Testis (tissue), 2 donors: Measurements from ENCODE around the gene MYLK.

Experiments used
- POLR2A ChIP-seq: fragments of 450-650 bp; IDR thresholded peaks from one replicate; pipeline ENCODE4 v1.6.1; 2017; ENCODE audit warnings: antibody characterized with exemption, mild to moderate bottlenecking, moderate library complexity
- TF ChIP-seq, protein P1 (sequence below), 3 experiments: fragments of 450-650 bp in 2 of 3; fragments of 200-600 bp in 1 of 3; sonication (generic) in 1 of 3; IDR thresholded peaks; one replicate each; pipeline ENCODE4 v1.5.1; 2016 to 2019; ENCODE audit warnings: antibody characterized with exemption in 3 of 3, mild to moderate bottlenecking in 2 of 3, moderate library complexity in 1 of 3

DNA sequence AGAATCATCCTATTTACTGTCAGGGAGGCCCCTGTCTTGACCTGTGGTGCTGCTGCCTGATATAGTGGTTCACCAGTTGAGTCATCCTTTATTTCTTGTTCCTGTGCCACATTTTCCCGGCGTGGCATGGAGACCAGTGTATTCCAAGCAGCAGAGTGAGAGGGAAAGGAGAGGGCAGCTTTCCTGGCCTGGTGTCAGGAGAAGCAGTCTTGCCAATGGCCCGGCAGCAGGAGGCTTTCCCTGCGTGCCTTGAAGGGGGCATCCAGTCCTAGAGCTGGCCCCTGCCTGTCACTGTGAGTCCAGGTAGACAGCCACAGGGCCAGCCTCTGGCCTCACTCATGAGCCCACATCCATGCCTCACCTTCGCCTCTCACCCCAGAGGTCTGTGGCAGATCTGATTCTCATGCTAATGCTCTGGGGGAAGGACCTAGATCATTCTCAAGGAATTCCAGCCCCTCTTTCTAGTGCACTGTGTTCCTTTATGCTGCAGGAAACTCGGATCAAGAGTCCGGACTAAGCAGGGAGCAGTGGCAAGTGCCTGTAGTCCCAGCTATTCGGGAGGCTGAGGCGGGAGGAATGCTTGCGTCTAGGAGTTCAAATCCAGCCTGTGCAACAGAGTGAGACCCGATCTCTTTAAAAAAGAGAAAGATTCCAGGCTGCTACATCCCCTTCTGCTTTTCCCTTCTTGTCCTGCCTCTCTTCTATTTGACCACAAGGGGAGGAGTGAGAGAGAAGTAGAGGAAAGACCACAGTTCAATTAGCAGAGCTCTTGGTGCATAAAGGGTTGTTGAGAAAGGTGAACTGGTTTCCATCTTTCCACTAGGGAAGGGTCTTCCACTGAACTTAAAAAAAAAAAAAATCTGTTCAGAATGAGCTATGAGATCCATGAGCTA lies 232.4 kb downstream of the MYLK start:
- TF ChIP-seq, protein P1, sequence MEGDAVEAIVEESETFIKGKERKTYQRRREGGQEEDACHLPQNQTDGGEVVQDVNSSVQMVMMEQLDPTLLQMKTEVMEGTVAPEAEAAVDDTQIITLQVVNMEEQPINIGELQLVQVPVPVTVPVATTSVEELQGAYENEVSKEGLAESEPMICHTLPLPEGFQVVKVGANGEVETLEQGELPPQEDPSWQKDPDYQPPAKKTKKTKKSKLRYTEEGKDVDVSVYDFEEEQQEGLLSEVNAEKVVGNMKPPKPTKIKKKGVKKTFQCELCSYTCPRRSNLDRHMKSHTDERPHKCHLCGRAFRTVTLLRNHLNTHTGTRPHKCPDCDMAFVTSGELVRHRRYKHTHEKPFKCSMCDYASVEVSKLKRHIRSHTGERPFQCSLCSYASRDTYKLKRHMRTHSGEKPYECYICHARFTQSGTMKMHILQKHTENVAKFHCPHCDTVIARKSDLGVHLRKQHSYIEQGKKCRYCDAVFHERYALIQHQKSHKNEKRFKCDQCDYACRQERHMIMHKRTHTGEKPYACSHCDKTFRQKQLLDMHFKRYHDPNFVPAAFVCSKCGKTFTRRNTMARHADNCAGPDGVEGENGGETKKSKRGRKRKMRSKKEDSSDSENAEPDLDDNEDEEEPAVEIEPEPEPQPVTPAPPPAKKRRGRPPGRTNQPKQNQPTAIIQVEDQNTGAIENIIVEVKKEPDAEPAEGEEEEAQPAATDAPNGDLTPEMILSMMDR (IDR thresholded peaks at IDR 0.05) = no peak
- TF ChIP-seq POLR2A = no peak
